GM15510 (cell line): Measurements from ENCODE around the gene PKNOX2.

Source experiments
- POLR2A ChIP-seq: IDR thresholded peaks from 3 replicates; pipeline ENCODE4 v1.6.1; 2011; ENCODE audit warnings: borderline replicate concordance; ENCODE audit not compliant: insufficient read length; ENCODE audit errors: extremely low read depth

PKNOX2 gene

GRCh38 chr11:125300791-125301218 lies 136.3 kb downstream of the PKNOX2 start:
- TF ChIP-seq POLR2A = no peak

- no peak for TF ChIP-seq POLR2A
Observed at GRCh38 chr11:125301346-125301745, 136.8 kb downstream of the PKNOX2 start.

GRCh38 chr11:125303186-125303585 lies 138.6 kb downstream of the PKNOX2 start:
- no peak for TF ChIP-seq POLR2A

- TF ChIP-seq POLR2A = no peak
Observed at GRCh38 chr11:125303694-125304093, 139.1 kb downstream of the PKNOX2 start.

- no peak for TF ChIP-seq POLR2A
Observed at GRCh38 chr11:125304136-125304535, 139.6 kb downstream of the PKNOX2 start.

- no peak for TF ChIP-seq POLR2A
Observed at GRCh38 chr11:125304876-125305275, 140.3 kb downstream of the PKNOX2 start.

- no peak for TF ChIP-seq POLR2A
Observed at GRCh38 chr11:125305345-125305744, 140.8 kb downstream of the PKNOX2 start.

- TF ChIP-seq POLR2A = no peak
Observed at GRCh38 chr11:125306476-125306875, 141.9 kb downstream of the PKNOX2 start.

- TF ChIP-seq POLR2A = no peak
Observed at GRCh38 chr11:125308246-125308645, 143.7 kb downstream of the PKNOX2 start.

- TF ChIP-seq POLR2A = no peak
Observed at GRCh38 chr11:125312391-125312790, 147.8 kb downstream of the PKNOX2 start.

- no peak for TF ChIP-seq POLR2A
Observed at GRCh38 chr11:125312812-125313211, 148.3 kb downstream of the PKNOX2 start.

GRCh38 chr11:125313271-125314219 lies 149.0 kb downstream of the PKNOX2 start:
- no peak for TF ChIP-seq POLR2A

GRCh38 chr11:125314276-125315078 lies 149.9 kb downstream of the PKNOX2 start:
- TF ChIP-seq POLR2A = no peak

GRCh38 chr11:125315079-125315740 lies 150.7 kb downstream of the PKNOX2 start:
- no peak for TF ChIP-seq POLR2A

- no peak for TF ChIP-seq POLR2A
Observed at GRCh38 chr11:125317416-125317815, 152.9 kb downstream of the PKNOX2 start.

GRCh38 chr11:125319649-125320048 lies 155.1 kb downstream of the PKNOX2 start:
- TF ChIP-seq POLR2A = no peak
